Liver (tissue), 9 donors: ENCODE measurements around the gene DLGAP4. TPM values are rescaled to one million over a fixed set of nuclear protein-coding genes. Genes with fewer than 3 reads are reported as not detected.

ENCODE experiments used
- DNase-seq: peaks from one replicate; pipeline ENCODE4 v3.0.0-alpha.2; 2017; ENCODE audit warnings: low spot score
- H3K27ac ChIP-seq, 2 donors: one replicate each; pipeline ENCODE4 v1.7.0; 2013; ENCODE audit warnings: inconsistent platforms in 2 of 2, low read length in 2 of 2, control low read depth in 1 of 2, low read depth in 1 of 2, mild to moderate bottlenecking in 1 of 2
- H3K27me3 ChIP-seq, 4 donors: one replicate each; pipeline versions ENCODE4 v1.6.1 to v1.7.0; 2013; ENCODE audit warnings: low read length in 3 of 4, inconsistent platforms in 1 of 4, mild to moderate bottlenecking in 1 of 4, moderate library complexity in 1 of 4; ENCODE audit not compliant: control insufficient read depth in 4 of 4, insufficient read depth in 4 of 4
- H3K36me3 ChIP-seq, 4 donors: one replicate each; pipeline versions ENCODE4 v1.6.1 to v1.7.0; 2013; ENCODE audit warnings: low read length in 3 of 4, mild to moderate bottlenecking in 3 of 4, low read depth in 1 of 4, moderate library complexity in 1 of 4; ENCODE audit not compliant: control insufficient read depth in 4 of 4, insufficient read depth in 3 of 4
- H3K4me1 ChIP-seq, 4 donors: one replicate each; pipeline versions ENCODE4 v1.6.1 to v1.7.0; 2013; ENCODE audit warnings: low read length in 3 of 4, mild to moderate bottlenecking in 3 of 4, moderate library complexity in 1 of 4; ENCODE audit not compliant: control insufficient read depth in 4 of 4, insufficient read depth in 4 of 4
- H3K4me3 ChIP-seq, 3 donors: one replicate each; pipeline versions ENCODE4 v1.6.1 to v1.7.0; 2013; ENCODE audit warnings: low read length in 3 of 3, control low read depth in 1 of 3, low read depth in 1 of 3, mild to moderate bottlenecking in 1 of 3
- H3K9ac ChIP-seq, 2 donors: one replicate each; pipeline ENCODE4 v1.7.0; 2013; ENCODE audit warnings: low read length in 2 of 2, mild to moderate bottlenecking in 2 of 2, moderate library complexity in 2 of 2, control low read depth in 1 of 2, low read depth in 1 of 2
- H3K9me3 ChIP-seq, 4 donors: one replicate each; pipeline versions ENCODE4 v1.6.1 to v1.7.0; 2013; ENCODE audit warnings: low read length in 3 of 4; ENCODE audit not compliant: control insufficient read depth in 4 of 4
- CTCF ChIP-seq: fragments of 150-350 bp; IDR thresholded peaks from 2 replicates; pipeline ENCODE4 v1.5.1; 2017; ENCODE audit warnings: improper control_type of control experiment, low read depth, low read length; ENCODE audit not compliant: missing input control
- EGR1 ChIP-seq, 2 donors: IDR thresholded peaks; 2 replicates each; pipeline ENCODE4 v1.6.1; 2016 to 2018; ENCODE audit warnings: antibody characterized with exemption in 2 of 2, low read depth in 2 of 2
- FOXA2 ChIP-seq: IDR thresholded peaks from 2 replicates; pipeline ENCODE4 v1.6.1; 2016; ENCODE audit warnings: antibody characterized with exemption
- GABPA ChIP-seq, 2 donors: IDR thresholded peaks in 1 of 2; conservative IDR thresholded peaks in 1 of 2; 2 replicates each; pipeline ENCODE4 v1.6.1; 2016; ENCODE audit warnings: antibody characterized with exemption in 2 of 2, mild to moderate bottlenecking in 1 of 2, moderate library complexity in 1 of 2
- JUND ChIP-seq, 2 donors: IDR thresholded peaks; 2 replicates each; pipeline ENCODE4 v1.6.1; 2016; ENCODE audit warnings: antibody characterized with exemption in 2 of 2
- REST ChIP-seq: IDR thresholded peaks from 2 replicates; pipeline ENCODE4 v1.6.1; 2016; ENCODE audit warnings: antibody characterized with exemption, mild to moderate bottlenecking
- RXRA ChIP-seq, 2 donors: IDR thresholded peaks; 2 replicates each; pipeline ENCODE4 v1.6.1; 2017 to 2018; ENCODE audit warnings: antibody characterized with exemption in 2 of 2, mild to moderate bottlenecking in 1 of 2
- TAF1 ChIP-seq: conservative IDR thresholded peaks from 2 replicates; pipeline ENCODE4 v1.6.1; 2016; ENCODE audit warnings: antibody characterized with exemption, mild to moderate bottlenecking
- YY1 ChIP-seq: IDR thresholded peaks from 2 replicates; pipeline ENCODE4 v1.6.1; 2016; ENCODE audit warnings: antibody characterized with exemption, mild to moderate bottlenecking
- WGBS: extraction: QIAGEN DNeasy Blood & Tissue Kit; methylation state at CpG from one replicate; pipeline ENCODE4 v1.1.7; 2013; 5-methylcytosine and 5-hydroxymethylcytosine counted together
- polyA plus RNA-seq, 2 donors: library from polyadenylated mRNA; stranded (reverse) in 1 of 2; unstranded in 1 of 2; fragments of 200-250 nt in 1 of 2; fragments of >200 nt in 1 of 2; fragmentation: Nextera tagmentation in 1 of 2; extraction: Ambion mirVana in 1 of 2; gene quantifications; one replicate each; pipeline versions ENCODE4 v1.2.1 to v1.2.3, GENCODE V29; 2013 to 2015
- total RNA-seq, 2 donors: library from RNA; depleted of rRNA; stranded (reverse); fragments of >200 nt; gene quantifications; one replicate each; pipeline ENCODE4 v1.2.3, GENCODE V29; 2014
- TF ChIP-seq, protein P1 (sequence below): IDR thresholded peaks from 2 replicates; pipeline ENCODE4 v1.6.1; 2016; ENCODE audit warnings: antibody characterized with exemption
- TF ChIP-seq, protein P2 (sequence below): IDR thresholded peaks from 2 replicates; pipeline ENCODE4 v1.6.1; 2016; ENCODE audit warnings: antibody characterized with exemption
- donor health status: healthy.
- donor health status: healthy.
- donor health status: healthy.
- donor health status: healthy.
- donor health status: healthy.

The DLGAP4 gene
- total and polyA plus RNA-seq, 4 donors = 2.9 to 18.7 (median 11.2) TPM

DNA sequence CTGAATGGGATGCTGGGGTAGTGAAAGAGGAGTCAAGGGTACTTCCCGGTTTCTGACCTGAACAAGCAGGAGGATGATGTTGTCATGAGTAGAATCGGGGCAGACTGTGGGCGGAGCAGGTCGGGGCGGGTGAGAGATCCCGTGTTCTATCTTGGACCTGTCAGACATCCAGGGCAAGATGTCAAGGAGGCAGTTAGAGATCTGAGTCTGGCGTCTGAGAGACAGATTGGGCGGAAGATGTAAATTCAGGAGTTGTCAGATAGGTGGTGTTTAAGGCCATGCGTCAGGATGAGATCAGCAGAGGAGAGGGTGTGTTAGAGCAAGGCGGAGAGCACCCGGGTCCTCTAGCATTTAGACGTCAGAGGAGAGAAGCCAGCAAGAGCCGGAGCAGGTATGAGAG lies 115.5 kb downstream of the DLGAP4 start:
- H3K4me1 ChIP-seq = no peaks in the 10 kb centered on the region
- TF ChIP-seq FOXA2 (no peak), EGR1 (IDR thresholded peaks at IDR 0.05; ENCODE audit: low read depth in 2 of 2) (no peak), GABPA (IDR thresholded peaks at IDR 0.05 in 1 of 2, conservative IDR thresholded peaks at IDR 0.05 in 1 of 2) (no peak), YY1 (no peak), RXRA (IDR thresholded peaks at IDR 0.05) (no peak), TAF1 (no peak), JUND (IDR thresholded peaks at IDR 0.05) (no peak), CTCF (no peak)
- TF ChIP-seq, protein P1, sequence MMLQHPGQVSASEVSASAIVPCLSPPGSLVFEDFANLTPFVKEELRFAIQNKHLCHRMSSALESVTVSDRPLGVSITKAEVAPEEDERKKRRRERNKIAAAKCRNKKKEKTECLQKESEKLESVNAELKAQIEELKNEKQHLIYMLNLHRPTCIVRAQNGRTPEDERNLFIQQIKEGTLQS = no peak
- TF ChIP-seq, protein P2, sequence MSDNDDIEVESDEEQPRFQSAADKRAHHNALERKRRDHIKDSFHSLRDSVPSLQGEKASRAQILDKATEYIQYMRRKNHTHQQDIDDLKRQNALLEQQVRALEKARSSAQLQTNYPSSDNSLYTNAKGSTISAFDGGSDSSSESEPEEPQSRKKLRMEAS = no peak

DNA sequence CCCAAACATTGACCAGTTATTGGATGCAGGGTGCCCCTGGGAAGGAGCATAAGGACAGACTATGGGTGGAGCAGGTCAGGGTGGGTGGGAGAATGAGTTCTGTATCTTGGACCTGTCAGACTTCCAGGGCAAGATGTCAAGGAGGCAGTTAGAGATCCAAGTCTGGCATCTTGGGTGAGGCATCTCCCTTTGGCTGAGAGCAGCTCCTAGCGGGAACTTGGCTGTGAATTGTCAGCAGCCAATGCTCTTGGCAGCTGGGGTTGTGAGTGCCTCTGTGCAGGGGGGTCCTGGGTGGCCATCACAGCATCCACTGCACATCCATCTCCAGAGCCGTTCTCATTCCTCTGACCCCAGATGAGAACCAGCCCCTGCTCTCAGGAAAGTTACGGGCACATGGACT lies 118.2 kb downstream of the DLGAP4 start:
- no peaks in the 10 kb centered on the region for H3K27me3 ChIP-seq

More for the DNA sequence above, 115.5 kb downstream of the DLGAP4 start:
- Histone ChIP-seq H3K27me3 (no peaks in the 10 kb centered on the region), H3K9ac (no peak overlapping the region), H3K4me3 (no peak overlapping the region), H3K27ac (no peak overlapping the region), H3K9me3 (peaks cover 0 to 2% (median 0%) of the 10 kb centered on the region in 4 donors), H3K36me3 (no peaks in the 10 kb centered on the region)
- WGBS = 65% methylated on average over 13 of the region's 13 CpGs
- DNase-seq = no peak

More for the DNA sequence above, 118.2 kb downstream of the DLGAP4 start:
- H3K9ac ChIP-seq = no peak overlapping the region
- no peak overlapping the region for H3K4me3 ChIP-seq
- no peak for TF ChIP-seq REST
- TF ChIP-seq TAF1 = no peak
- TF ChIP-seq, protein P2 = no peak
- no peak for TF ChIP-seq RXRA (IDR thresholded peaks at IDR 0.05)
- no peak for TF ChIP-seq YY1
- TF ChIP-seq, protein P1 = no peak
- TF ChIP-seq FOXA2 = no peak
- H3K4me1 ChIP-seq = no peaks in the 10 kb centered on the region
- no peak overlapping the region for H3K27ac ChIP-seq
- H3K36me3 ChIP-seq = no peaks in the 10 kb centered on the region
- H3K9me3 ChIP-seq = peaks cover 0 to 2% (median 0%) of the 10 kb centered on the region in 4 donors
- DNase-seq = no peak
- 56% methylated on average over 3 of the region's 3 CpGs for WGBS
